Coronary artery (tissue), 2 donors: ENCODE results near the gene CACNB2.

Experiments
- DNase-seq: peaks from one replicate; pipeline ENCODE4 v3.0.0-alpha.2; 2017; ENCODE audit warnings: low spot score
- H3K27ac ChIP-seq, 2 donors: fragments of 200-600 bp; sonication (generic); one replicate each; pipeline ENCODE4 v1.5.1; 2016 to 2019
- H3K4me3 ChIP-seq: fragments of 200-600 bp; sonication (generic); 2 replicates; pipeline ENCODE4 v1.5.1; 2016; ENCODE audit warnings: mild to moderate bottlenecking, moderate library complexity
- TF ChIP-seq, protein P1 (sequence below): fragments of 200-600 bp; sonication (generic); IDR thresholded peaks from one replicate; pipeline ENCODE4 v1.5.1; 2019; ENCODE audit warnings: antibody characterized with exemption

The CACNB2 gene

DNA sequence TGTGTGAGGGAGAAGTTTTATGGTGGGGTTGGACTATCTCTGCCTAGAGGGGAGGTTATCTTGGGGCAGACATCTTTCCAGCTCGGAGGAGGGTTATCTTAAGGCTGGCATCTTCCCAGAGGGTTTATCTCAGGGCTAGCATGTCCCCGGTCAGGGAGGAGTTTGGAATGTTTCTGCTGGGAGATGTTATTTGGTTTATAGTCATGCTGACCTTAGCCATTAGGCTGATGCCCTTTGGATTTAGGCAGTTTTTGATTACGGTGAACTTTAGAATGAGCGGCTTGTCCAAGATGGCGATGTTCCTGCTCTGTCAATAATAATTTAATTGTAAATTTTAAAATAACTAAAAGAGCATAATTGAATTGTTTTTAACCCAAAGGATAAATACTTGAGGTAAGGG lies 236.4 kb downstream of the CACNB2 start:
- TF ChIP-seq, protein P1, sequence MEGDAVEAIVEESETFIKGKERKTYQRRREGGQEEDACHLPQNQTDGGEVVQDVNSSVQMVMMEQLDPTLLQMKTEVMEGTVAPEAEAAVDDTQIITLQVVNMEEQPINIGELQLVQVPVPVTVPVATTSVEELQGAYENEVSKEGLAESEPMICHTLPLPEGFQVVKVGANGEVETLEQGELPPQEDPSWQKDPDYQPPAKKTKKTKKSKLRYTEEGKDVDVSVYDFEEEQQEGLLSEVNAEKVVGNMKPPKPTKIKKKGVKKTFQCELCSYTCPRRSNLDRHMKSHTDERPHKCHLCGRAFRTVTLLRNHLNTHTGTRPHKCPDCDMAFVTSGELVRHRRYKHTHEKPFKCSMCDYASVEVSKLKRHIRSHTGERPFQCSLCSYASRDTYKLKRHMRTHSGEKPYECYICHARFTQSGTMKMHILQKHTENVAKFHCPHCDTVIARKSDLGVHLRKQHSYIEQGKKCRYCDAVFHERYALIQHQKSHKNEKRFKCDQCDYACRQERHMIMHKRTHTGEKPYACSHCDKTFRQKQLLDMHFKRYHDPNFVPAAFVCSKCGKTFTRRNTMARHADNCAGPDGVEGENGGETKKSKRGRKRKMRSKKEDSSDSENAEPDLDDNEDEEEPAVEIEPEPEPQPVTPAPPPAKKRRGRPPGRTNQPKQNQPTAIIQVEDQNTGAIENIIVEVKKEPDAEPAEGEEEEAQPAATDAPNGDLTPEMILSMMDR = no peak
- no peak for DNase-seq
- Histone ChIP-seq H3K27ac (no peak overlapping the region), H3K4me3 (no peak overlapping the region)

DNA sequence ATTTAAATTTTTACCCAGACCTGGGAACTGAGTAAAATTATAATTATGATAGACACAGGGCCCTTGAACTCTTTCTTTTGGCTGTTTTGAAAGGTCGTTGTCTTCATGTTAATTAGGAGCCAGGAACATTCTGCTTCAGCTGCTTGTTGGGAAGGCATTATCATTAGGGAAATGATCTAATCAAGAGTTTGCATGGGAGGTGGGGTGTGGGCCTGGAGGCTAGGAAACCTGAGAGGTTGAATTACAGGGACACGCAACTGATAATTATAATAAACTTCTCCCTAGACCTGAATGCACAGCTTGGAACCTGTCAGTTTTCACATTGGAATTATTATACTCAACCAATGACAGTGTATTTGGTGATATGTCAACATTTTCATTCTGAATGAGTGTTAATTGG lies 237.7 kb downstream of the CACNB2 start:
- H3K27ac ChIP-seq = no peak overlapping the region
- TF ChIP-seq, protein P1 = no peak
- no peak overlapping the region for H3K4me3 ChIP-seq
- no peak for DNase-seq

DNA sequence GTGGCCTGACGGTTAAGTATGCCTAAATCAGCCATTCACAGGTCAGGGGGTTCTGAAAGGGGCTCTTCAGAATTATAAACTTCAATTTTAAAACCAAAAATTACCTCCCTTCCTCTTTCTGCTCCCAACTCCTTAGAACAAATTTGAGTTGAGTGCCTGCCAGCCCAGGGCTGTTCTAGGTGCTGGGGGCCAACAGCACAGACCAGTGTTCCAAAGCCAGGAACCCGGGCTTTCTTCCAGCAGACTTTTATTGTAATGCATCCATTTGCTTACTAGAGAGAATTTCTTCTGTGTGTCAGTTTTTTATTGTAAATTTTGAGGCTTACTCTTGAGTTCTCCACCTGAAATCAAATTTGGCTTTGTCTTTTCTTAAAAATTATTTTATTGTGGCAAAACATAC lies 238.5 kb downstream of the CACNB2 start:
- DNase-seq = no peak
- Histone ChIP-seq H3K27ac (no peak overlapping the region), H3K4me3 (no peak overlapping the region)
- TF ChIP-seq, protein P1 = no peak

DNA sequence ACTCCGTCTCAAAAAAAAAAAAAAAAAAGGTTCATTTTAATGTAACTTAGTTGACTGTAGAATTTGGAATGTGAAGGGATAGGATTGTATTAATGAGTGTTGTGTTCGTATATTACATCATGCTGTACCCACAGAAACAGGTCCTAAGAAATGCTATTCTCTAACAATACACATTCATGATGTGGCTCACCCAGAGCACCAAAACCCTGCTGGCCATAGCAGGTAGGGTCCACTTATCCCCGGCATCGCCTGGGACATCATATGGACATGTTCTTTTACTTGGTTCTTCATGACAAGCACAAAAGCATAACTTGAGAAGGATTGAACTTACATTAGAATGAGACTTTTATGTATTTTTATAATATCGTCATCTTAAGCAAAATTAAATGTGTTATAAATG lies 241.5 kb downstream of the CACNB2 start:
- H3K4me3 ChIP-seq = no peak overlapping the region
- no peak overlapping the region for H3K27ac ChIP-seq
- DNase-seq = no peak
- TF ChIP-seq, protein P1 = no peak

DNA sequence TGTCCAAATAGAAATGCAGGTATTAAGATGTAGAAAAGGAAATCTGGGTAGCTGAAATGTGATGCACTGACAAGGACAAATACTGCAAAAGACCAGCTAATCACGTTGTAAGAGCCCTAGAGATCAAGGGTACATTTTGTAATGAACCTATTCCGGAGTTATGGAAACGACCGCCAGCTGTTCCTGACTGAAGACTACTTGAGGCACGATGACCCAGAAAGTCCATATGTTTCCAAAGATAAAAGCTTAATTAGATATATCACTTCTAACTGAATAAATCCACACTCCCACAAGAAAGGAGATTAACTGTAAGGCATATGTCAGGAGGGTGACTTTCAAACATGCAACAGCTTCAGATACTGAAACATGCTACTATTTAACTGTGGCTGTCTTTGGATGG lies 257.7 kb downstream of the CACNB2 start:
- Histone ChIP-seq H3K27ac (no peak overlapping the region), H3K4me3 (no peak overlapping the region)
- TF ChIP-seq, protein P1 = no peak
- no peak for DNase-seq

DNA sequence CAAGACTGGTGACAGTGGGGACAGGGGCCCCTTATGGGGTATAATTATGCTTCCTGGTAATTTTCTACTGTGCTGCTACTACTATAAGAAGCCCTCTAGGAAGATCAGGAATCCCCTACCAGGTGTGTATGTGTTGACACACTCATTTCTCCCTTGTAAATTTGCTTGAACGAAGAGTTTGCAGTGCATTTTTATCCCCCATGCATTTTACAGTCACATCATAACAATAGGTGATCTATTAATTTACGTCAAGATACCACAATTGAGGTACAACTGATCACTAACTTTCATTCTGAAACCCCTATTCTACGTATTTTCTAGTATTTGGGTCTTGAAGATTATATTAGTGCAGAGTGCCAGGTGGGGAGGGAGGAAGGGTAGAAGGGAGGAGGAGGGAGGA lies 258.9 kb downstream of the CACNB2 start:
- Histone ChIP-seq H3K4me3 (no peak overlapping the region), H3K27ac (no peak overlapping the region)
- DNase-seq = no peak
- TF ChIP-seq, protein P1 = no peak

DNA sequence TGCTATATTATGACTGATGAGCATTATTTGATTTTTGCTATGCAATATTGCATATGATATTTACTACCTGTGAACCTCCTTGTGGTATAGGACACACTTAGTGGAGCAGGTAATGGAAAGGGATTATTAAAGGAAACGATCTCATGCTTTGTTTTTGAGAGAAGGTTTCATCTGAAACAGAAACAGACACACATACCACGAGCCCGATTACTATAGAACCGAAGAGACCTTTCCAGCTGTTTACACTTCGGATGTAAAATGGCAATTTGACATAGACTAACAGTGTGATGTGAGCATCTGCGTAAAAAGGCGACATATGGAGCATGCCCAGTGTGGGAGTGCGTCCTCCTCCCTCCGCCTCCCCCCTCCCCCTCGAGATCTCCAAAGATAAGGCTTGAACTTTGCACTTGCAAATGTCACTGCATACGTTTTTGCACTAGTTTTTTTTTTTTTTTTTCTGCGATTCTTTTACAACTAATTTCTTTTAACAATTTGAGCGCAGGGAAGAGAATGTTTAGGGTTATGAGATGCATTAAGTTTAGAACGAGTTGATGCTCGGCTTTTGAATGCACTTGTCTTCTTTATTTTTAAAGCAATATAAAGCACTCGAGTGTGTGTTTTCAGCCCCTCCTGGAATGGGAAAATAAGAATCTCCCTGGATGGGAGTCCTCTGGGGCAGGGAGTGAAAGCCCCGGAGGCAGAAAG lies 260.1 kb downstream of the CACNB2 start:
- Histone ChIP-seq H3K4me3 (no peak overlapping the region), H3K27ac (no peak overlapping the region)
- no peak for DNase-seq
- TF ChIP-seq, protein P1 = no peak
